Astrocyte (in vitro differentiated cells and primary cell): Measurements from ENCODE around the gene NOD1. TPM values are rescaled to one million over a fixed set of nuclear protein-coding genes. Genes with fewer than 3 reads are reported as not detected.

ENCODE experiments used
- DNase-seq: peaks from one replicate; pipeline ENCODE4 v3.0.0-alpha.2; 2010; ENCODE audit warnings: low read depth
- FAIRE-seq: peaks from 2 replicates; lab custom pipeline; 2011; peaks lifted over from hg19 to GRCh38; lab: Jason Lieb, UNC
- H2AFZ ChIP-seq: 2 replicates; pipeline ENCODE4 v1.6.0; 2012; ENCODE audit warnings: low read depth, low read length, inconsistent platforms
- H3K27ac ChIP-seq: 2 replicates; pipeline ENCODE4 v1.5.1; 2011; ENCODE audit warnings: low read depth, low read length, inconsistent platforms
- H3K27me3 ChIP-seq: 2 replicates; pipeline ENCODE4 v1.6.0; 2011; ENCODE audit warnings: low read length, inconsistent platforms; ENCODE audit not compliant: insufficient read depth
- H3K36me3 ChIP-seq: 2 replicates; pipeline ENCODE4 v1.5.1; 2011; ENCODE audit warnings: low read length, inconsistent platforms; ENCODE audit not compliant: insufficient read depth
- H3K4me1 ChIP-seq: 2 replicates; pipeline ENCODE4 v1.5.1; 2011; ENCODE audit warnings: low read length, inconsistent platforms; ENCODE audit not compliant: insufficient read depth
- H3K4me2 ChIP-seq: 2 replicates; pipeline ENCODE4 v1.6.0; 2012; ENCODE audit warnings: low read length, inconsistent platforms
- H3K4me3 ChIP-seq: 2 replicates; pipeline ENCODE4 v1.5.1; 2011; ENCODE audit warnings: low read depth, mild to moderate bottlenecking, low read length, inconsistent platforms; ENCODE audit not compliant: insufficient read depth
- H3K79me2 ChIP-seq: 2 replicates; pipeline ENCODE4 v1.6.0; 2012; ENCODE audit warnings: mild to moderate bottlenecking, low read length, inconsistent platforms; ENCODE audit not compliant: insufficient read depth
- H3K9ac ChIP-seq: 2 replicates; pipeline ENCODE4 v1.6.0; 2012; ENCODE audit warnings: mild to moderate bottlenecking, low read length, inconsistent platforms
- H3K9me3 ChIP-seq: 2 replicates; pipeline ENCODE4 v1.5.1; 2012; ENCODE audit warnings: low read depth, mild to moderate bottlenecking, low read length, inconsistent platforms; ENCODE audit not compliant: insufficient read depth
- H4K20me1 ChIP-seq: 2 replicates; pipeline ENCODE4 v1.6.0; 2012; ENCODE audit warnings: low read length, inconsistent platforms; ENCODE audit not compliant: insufficient read depth
- H3K27ac Mint-ChIP-seq: one replicate; pipeline ENCODE4 v1.8.0; 2021; ENCODE audit warnings: mild to moderate bottlenecking, mixed read lengths; ENCODE audit not compliant: unreplicated experiment
- H3K27me3 Mint-ChIP-seq: one replicate; pipeline ENCODE4 v1.8.0; 2021; ENCODE audit warnings: low read depth, mixed read lengths; ENCODE audit not compliant: unreplicated experiment
- H3K36me3 Mint-ChIP-seq: one replicate; pipeline ENCODE4 v1.8.0; 2021; ENCODE audit warnings: low read depth, mixed read lengths; ENCODE audit not compliant: unreplicated experiment
- H3K4me1 Mint-ChIP-seq: one replicate; pipeline ENCODE4 v1.8.0; 2021; ENCODE audit warnings: low read depth, mixed read lengths; ENCODE audit not compliant: unreplicated experiment
- H3K4me3 Mint-ChIP-seq: one replicate; pipeline ENCODE4 v1.8.0; 2021; ENCODE audit warnings: mild to moderate bottlenecking, moderate library complexity, mixed read lengths; ENCODE audit not compliant: unreplicated experiment
- H3K9me3 Mint-ChIP-seq: one replicate; pipeline ENCODE4 v1.8.0; 2021; ENCODE audit warnings: mild to moderate bottlenecking, mixed read lengths; ENCODE audit not compliant: unreplicated experiment
- CTCF ChIP-seq: IDR thresholded peaks from 2 replicates; pipeline ENCODE4 v1.5.1; 2011; ENCODE audit warnings: low read depth, mild to moderate bottlenecking, inconsistent platforms, low read length, moderate library complexity; ENCODE audit not compliant: insufficient read depth
- EZH2 ChIP-seq: IDR thresholded peaks from 2 replicates; pipeline ENCODE4 v1.6.1; 2012; ENCODE audit warnings: mild to moderate bottlenecking, low read length, inconsistent platforms; ENCODE audit not compliant: insufficient read depth
- total RNA-seq: library from RNA; stranded (reverse); gene quantifications from 2 replicates; pipeline ENCODE4 v1.2.1, GENCODE V29; 2021

NOD1 gene
- total RNA-seq, 1 donor from 2014 or later, result 9.7 TPM

GRCh38 chr7:30526163-30526562 lies 47.6 kb upstream of the NOD1 start:
- Histone ChIP-seq H3K36me3 (no peaks in the 10 kb centered on the region), H4K20me1 (no peaks in the 10 kb centered on the region), H3K9ac (no peak overlapping the region), H3K79me2 (no peaks in the 10 kb centered on the region), H2AFZ (no peak overlapping the region), H3K27ac (no peak overlapping the region), H3K9me3 (no peaks in the 10 kb centered on the region), H3K4me2 (no peak overlapping the region), H3K4me3 (no peak overlapping the region), H3K4me1 (no peaks in the 10 kb centered on the region), H3K27me3 (no peaks in the 10 kb centered on the region)
- Mint-ChIP-seq H3K9me3 (no peaks in the 10 kb centered on the region), H3K4me3 (no peak overlapping the region), H3K4me1 (peaks cover 5% of the 10 kb centered on the region), H3K27ac (no peak overlapping the region), H3K36me3 (peaks cover 2% of the 10 kb centered on the region), H3K27me3 (peaks cover 4% of the 10 kb centered on the region)
- TF ChIP-seq CTCF (no peak), EZH2 (no peak)
- no peak for DNase-seq
- no peak for FAIRE-seq

GRCh38 chr7:30525429-30525828 lies 46.8 kb upstream of the NOD1 start:
- Mint-ChIP-seq H3K9me3 (no peaks in the 10 kb centered on the region), H3K4me3 (peak overlapping the region; percentile 3), H3K27me3 (peaks cover 4% of the 10 kb centered on the region), H3K36me3 (peaks cover 2% of the 10 kb centered on the region), H3K4me1 (peaks cover 12% of the 10 kb centered on the region), H3K27ac (peak overlapping the region; percentile 47)
- no peaks in the 10 kb centered on the region for H3K79me2 ChIP-seq
- no peak overlapping the region for H3K9ac ChIP-seq
- no peaks in the 10 kb centered on the region for H3K36me3 ChIP-seq
- H3K4me3 ChIP-seq, result no peak overlapping the region
- H3K4me2 ChIP-seq, result no peak overlapping the region
- no peaks in the 10 kb centered on the region for H3K27me3 ChIP-seq
- no peaks in the 10 kb centered on the region for H4K20me1 ChIP-seq
- TF ChIP-seq CTCF (no peak), EZH2 (no peak)
- no peak overlapping the region for H2AFZ ChIP-seq
- no peak for FAIRE-seq
- DNase-seq, result no peak
- no peaks in the 10 kb centered on the region for H3K4me1 ChIP-seq
- no peaks in the 10 kb centered on the region for H3K9me3 ChIP-seq
- no peak overlapping the region for H3K27ac ChIP-seq

- no peak for TF ChIP-seq CTCF
- no peak for TF ChIP-seq EZH2
Measured at GRCh38 chr7:30524545-30524944, 46.0 kb upstream of the NOD1 start.

More at GRCh38 chr7:30524545-30524944, 46.0 kb upstream of the NOD1 start:
- H3K27me3 ChIP-seq, result no peaks in the 10 kb centered on the region
- H4K20me1 ChIP-seq, result no peaks in the 10 kb centered on the region
- Mint-ChIP-seq H3K27ac (no peak overlapping the region), H3K27me3 (peaks cover 4% of the 10 kb centered on the region), H3K9me3 (no peaks in the 10 kb centered on the region), H3K4me1 (peaks cover 13% of the 10 kb centered on the region), H3K4me3 (no peak overlapping the region), H3K36me3 (peaks cover 2% of the 10 kb centered on the region)
- H3K79me2 ChIP-seq, result no peaks in the 10 kb centered on the region
- no peak overlapping the region for H3K9ac ChIP-seq
- no peaks in the 10 kb centered on the region for H3K4me1 ChIP-seq
- no peak overlapping the region for H3K27ac ChIP-seq
- H3K9me3 ChIP-seq, result no peaks in the 10 kb centered on the region
- DNase-seq (no peak), FAIRE-seq (no peak)
- no peak overlapping the region for H3K4me2 ChIP-seq
- H3K4me3 ChIP-seq, result no peak overlapping the region
- H3K36me3 ChIP-seq, result no peaks in the 10 kb centered on the region
- no peak overlapping the region for H2AFZ ChIP-seq
